ENCODE measurements around the gene UBE2R2.

DNA sequence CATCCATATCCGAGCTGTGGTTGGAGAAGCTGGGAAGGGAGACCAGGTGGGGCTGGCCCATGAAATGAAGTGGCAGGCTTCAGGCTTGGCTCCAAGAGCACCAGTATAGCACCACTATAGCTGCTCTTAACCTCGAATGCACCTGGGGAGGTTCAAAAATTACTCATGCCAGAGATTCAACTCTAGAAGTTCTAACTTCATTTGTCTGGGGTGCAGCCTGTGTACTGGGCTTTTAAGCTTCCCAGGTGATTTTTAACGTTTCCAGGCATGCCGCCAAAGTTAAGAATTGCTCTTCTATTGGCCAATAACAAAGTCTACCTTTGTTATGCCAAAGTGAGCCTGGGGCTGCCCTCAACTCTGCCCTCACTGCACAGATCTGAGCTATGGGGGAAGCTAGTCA is 21.1 kb upstream of the UBE2R2 start:
- TF ChIP-seq, protein P1, sequence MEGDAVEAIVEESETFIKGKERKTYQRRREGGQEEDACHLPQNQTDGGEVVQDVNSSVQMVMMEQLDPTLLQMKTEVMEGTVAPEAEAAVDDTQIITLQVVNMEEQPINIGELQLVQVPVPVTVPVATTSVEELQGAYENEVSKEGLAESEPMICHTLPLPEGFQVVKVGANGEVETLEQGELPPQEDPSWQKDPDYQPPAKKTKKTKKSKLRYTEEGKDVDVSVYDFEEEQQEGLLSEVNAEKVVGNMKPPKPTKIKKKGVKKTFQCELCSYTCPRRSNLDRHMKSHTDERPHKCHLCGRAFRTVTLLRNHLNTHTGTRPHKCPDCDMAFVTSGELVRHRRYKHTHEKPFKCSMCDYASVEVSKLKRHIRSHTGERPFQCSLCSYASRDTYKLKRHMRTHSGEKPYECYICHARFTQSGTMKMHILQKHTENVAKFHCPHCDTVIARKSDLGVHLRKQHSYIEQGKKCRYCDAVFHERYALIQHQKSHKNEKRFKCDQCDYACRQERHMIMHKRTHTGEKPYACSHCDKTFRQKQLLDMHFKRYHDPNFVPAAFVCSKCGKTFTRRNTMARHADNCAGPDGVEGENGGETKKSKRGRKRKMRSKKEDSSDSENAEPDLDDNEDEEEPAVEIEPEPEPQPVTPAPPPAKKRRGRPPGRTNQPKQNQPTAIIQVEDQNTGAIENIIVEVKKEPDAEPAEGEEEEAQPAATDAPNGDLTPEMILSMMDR (IDR thresholded peaks at IDR 0.05 in 8 of 11, conservative IDR thresholded peaks at IDR 0.05 in 3 of 11) = no peak
- no peak for TF ChIP-seq POLR2A (IDR thresholded peaks at IDR 0.05)
